T-helper 2 cell (primary cell): ENCODE data around the gene GDNF.
"Not testable (repeated sequence)": the region's sequence is repeated elsewhere in the genome, so short reads cannot be mapped to it uniquely, and the experiment has no call there.

Experiments used
- DNase-seq, 5 experiments: peaks; one replicate each; pipeline versions ENCODE4 v3.0.0 to v3.0.0-alpha.2; 2012 to 2022

The GDNF gene

DNA sequence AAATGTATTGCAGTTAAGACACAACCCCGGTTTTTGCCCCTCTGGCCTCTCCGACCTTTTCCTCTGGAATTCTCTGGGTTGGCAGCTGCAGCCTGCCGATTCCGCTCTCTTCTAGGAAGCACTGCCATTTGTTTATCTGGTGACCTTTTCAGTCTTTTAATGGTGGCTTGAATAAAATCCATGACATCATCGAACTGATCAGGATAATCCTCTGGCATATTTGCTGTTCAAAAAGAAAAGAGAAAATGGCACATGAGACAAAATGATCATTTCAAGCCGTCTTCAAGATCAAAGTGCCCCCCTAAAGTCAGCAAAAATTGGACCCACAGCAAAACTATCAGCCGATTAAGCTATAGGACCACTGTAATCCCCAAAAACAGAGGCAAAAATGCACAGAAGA, 23.9 kb downstream of the GDNF start:
- DNase-seq: no peak

GRCh38 chr5:37814699-37815098, 25.1 kb downstream of the GDNF start:
- no peak for DNase-seq

- DNase-seq: no peak
These were observed 27.5 kb downstream of the GDNF start for GRCh38 chr5:37812365-37812764.

GRCh38 chr5:37811866-37812265, 28.0 kb downstream of the GDNF start:
- no peak for DNase-seq

- no peak for DNase-seq
These were observed 29.5 kb downstream of the GDNF start for GRCh38 chr5:37810311-37810710.

GRCh38 chr5:37808945-37809344, 30.9 kb downstream of the GDNF start:
- DNase-seq: no peak

DNA sequence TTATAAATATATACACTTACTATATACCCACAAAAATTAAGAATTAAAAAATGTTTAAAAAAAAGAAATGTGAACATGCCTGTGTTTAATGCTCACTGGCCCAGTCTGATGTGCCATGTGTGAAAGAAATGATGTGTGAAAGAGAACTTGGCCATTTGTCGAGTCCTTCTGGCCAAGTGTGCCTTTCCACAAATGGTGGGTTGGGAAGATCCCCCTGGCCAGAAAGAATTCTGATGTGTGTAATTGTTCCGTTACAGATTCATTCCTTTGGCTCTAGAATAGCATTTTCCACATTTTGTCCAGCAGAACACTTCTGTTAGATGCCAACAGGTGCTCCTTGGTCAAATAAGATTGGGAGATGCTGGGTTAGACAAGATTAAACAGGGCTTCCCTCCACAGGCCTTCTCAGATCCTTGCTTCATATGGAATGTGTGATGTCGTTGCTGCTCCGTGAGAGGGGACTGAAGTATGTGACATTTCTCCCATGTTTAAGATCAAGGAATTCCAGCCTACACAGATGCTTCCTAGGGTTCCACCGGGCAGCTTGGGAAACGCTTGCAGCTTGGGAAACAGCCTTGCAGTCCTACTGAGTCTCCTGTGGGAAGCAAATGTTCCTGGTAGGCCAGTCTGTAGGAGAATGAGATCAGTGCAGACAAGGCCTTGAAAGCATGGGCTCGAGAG, 32.1 kb downstream of the GDNF start:
- no peak for DNase-seq

GRCh38 chr5:37807015-37807414, 32.8 kb downstream of the GDNF start:
- DNase-seq: no peak

DNA sequence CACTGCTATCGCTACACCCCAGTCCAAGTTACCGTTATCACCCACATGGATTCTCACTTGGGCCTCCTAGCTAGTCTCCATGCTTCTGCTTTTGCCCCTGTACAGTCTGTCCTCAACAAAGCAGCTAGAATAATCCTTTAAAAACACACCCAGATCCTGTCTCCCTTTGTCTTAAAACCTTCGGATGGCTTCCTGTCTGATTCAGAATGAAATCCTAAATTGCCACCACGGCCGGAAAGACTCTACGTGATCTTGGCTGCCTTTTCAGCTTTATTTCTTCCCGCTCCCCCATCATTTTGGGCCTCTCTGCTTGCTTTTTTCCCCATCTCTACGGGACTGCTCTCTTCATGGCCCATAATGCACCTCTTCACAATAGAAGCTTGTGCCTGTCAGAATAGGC, 33.4 kb downstream of the GDNF start:
- no peak for DNase-seq

- no peak for DNase-seq
These were observed 33.8 kb downstream of the GDNF start for GRCh38 chr5:37806016-37806415.

DNA sequence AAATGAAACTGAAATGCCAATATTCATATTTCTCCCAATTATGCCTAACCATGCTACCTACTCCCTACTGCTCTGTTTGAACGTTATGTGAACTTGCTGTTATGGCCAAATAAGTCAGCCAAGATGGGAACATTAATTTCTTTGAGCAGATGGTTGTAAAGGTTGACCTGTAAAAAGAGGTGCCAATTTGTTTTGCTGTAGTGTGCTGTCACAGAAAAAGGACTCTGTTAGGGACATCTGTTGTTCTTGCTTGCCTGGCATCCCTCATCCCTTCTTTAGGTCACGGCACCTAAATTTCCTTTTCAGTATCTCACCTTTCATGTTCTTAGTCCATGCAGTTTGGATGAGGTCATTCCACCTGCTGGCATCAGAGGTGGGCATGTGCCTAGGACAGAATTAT, 35.4 kb downstream of the GDNF start:
- no peak for DNase-seq

DNA sequence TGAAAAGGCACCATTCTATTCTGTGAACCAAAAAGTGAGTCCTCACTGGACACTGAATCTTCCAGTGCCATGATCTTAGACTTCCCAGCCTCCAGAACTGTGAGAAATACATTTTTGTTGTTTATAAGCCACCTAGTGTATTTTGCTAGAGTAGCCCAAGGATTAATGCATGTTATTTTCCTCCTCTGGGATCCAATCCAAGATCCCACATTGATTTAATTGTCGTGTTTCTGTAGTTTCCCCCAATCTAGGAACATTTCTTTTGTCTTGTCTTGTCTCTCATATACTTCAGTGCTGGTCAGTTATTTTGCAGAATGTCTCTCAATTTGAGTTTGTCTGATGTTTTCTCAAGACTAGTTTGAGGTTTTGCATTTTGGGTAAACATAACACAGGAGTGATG, 36.4 kb downstream of the GDNF start:
- DNase-seq: no peak

GRCh38 chr5:37801521-37801920, 38.3 kb downstream of the GDNF start:
- DNase-seq: no peak

DNA sequence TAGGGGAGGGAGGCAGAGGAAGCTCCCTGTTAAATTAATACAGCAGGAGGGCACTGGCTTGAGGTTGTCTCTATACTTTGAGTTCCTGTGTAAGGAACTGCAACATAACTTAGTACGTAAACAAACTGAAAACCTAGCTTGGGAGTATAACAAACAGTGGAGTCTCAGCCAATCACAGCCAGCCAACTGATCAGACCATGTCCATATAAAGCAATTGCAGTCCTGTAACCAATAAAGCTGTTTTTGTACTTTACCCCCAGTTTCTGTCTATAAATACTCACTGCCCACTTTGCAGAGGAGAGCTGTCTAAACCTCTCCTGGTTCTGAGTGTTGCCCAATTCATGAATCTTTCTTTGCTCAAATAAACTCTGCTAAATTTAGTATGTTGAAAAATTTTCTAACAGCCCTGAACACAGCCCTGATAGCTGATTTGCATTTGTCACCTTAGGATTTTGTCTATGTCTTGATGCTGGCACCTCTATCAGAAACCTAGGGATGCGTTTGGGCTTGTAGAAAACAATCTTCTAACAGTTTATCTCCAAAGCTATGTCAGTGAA, 39.9 kb downstream of the GDNF start:
- DNase-seq: no peak

DNA sequence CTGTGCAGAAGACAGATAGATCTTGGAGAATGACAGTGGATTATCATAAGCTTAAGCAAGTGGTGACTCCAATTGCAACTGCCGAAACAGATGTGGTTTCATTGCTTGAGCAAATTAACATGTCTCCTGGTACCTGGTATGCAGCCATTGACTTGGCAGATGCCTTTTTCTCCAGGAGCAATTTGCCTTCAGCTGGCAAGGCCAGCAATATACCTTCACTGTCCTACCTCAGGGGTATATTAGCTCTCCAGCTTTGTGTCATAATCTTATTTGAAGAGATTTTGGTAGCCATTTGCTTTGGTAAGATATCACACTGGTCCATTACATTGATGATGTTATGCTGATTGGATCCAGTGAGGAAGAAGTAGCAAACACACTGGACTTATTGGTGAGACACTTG, 43.4 kb downstream of the GDNF start:
- DNase-seq: not testable (repeated sequence)

GRCh38 chr5:37795292-37795691, 44.5 kb downstream of the GDNF start:
- DNase-seq: not testable (repeated sequence)

GRCh38 chr5:37792975-37793631, 46.7 kb downstream of the GDNF start:
- no peak for DNase-seq

DNA sequence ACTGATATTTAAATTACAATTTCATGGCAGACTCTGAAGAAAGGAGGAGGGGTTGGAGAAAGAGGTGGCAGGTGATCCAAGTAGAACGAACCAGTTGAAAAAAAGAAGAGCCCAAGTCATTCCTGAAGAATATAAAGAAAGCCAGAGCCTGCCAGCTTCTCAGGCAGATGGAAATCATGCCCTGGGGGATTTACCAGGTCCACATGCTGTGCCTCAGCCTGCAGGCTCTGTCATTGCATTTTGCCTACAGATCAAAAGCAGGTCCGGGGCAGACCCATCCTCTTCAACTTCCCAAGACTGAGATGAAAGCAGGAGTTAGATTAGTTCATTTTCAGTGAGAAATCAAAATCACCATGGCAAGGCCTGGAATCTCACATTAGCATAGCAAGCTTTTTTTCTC, 48.5 kb downstream of the GDNF start:
- no peak for DNase-seq

- DNase-seq: no peak
These were observed 49.9 kb downstream of the GDNF start for GRCh38 chr5:37789991-37790390.

DNA sequence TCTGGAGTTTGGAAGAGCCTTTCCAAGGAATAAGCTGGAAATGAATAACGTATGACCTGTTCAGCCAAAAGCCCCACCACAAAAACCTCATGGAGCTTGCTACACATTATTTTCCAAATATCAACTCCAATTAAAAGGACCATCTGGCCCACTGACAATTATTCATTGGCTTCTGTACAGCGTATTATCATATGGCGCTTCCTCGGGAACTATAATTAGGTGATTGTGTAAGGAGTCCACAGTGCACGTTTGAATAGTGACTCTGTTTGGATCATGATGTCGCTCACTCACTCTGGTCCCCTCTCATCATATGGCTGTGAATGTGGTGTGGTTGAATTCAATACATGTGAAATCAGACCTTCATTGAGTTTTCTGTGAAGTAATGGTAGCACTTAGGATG, 52.1 kb downstream of the GDNF start:
- DNase-seq: no peak

GRCh38 chr5:37786862-37787519, 52.9 kb downstream of the GDNF start:
- DNase-seq: no peak

- no peak for DNase-seq
These were observed 53.4 kb downstream of the GDNF start for GRCh38 chr5:37786416-37786815.

- DNase-seq: not testable (repeated sequence)
These were observed 58.4 kb downstream of the GDNF start for GRCh38 chr5:37781409-37781808.
